ENCODE data around the gene PLSCR3.
"Not testable (repeated sequence)": the region's sequence is repeated elsewhere in the genome, so short reads cannot be mapped to it uniquely, and the experiment has no call there.

Gene PLSCR3

DNA sequence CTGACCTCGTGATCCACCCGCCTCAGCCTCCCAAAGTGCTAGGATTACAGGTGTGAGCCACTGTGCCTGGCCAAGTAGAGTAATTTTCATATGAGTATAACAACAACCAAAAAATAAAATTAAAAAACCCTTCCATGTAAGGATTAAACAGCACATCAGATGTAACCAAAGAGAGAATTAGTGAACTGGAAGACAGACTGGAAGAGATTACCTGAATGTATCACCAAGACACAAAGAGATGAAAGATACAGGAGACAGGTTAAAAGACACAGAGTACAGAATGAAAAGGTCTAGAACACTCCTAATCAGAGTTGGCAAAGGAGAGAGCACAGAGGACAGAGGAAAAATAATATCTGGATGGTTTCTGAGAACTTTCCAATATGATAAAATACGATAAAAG lies 15.2 kb downstream of the PLSCR3 start:
- DNase-seq = no peak

DNA sequence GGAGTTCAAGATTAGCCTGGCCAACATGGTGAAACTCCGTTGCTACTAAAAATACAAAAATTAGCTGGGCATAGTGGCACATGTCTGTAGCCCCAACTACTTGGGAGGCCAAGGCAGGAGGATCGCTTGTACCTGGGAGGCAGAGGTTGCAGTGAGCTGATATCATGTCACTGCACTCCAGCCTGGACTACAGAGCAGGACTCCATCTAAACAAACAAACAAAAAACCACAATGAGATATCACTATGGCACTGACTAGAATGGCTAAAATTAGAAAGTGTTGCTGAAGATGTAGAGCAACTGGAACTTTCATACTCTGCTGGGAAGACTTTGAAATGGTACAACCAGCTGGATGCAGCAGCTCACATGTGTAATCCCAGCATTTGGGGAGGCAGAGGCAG lies 20.0 kb downstream of the PLSCR3 start:
- DNase-seq = no peak

DNA sequence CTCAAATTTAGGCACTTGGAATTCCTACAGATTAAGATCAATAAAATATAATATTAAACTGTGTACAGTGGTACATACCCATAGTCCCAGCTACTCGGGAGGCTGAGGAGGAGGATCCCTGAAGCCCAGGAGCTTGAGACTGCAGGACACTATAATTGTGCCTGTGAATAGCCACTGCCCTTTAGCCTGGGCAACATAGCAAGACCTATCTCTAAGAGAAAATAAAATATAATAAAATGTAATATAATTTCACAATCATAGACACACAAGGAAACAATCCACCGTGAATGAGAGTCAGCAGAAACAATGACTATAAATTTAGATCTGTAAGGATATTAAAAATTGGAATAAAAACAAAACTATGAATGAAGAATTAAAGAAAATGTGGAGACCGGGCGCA lies 23.5 kb downstream of the PLSCR3 start:
- DNase-seq = no peak

DNA sequence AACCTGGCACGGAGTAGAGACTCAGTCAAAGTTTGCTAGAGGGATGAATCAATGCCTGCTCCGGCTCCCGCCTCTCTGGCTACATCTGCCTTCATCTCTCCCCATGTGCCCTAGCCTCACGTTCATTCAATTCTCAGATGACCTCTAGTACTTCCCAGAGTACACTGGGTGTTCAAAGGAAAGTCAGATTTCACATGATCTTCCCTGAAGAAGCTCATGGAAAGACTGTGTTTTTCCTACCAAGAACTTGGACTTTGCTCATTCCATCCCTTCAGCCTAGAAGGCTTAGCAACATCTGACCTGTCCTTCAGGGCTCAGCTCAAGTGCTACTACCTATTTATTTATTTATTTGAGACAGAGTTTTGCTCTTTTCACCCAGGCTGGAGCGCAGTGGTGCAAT lies 24.5 kb downstream of the PLSCR3 start:
- DNase-seq = no peak

DNA sequence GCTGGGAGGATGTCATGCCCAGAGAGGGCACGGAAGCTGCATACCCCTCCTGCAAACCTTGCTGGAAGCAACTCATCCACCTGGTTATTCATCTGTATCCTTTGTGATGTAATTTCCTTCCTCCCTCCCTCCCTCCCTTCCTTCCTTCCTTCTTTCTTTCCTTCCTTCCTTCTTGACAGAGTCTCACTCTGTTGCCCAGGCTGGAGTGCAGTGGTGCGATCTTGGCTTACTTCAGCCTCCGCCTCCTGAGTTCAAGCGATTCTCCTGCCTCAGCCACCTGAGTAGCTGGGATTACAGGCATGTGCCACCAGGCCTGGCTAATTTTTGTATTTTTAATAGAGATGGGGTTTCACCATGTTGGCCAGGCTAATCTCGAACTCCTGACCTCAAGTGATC lies 25.7 kb downstream of the PLSCR3 start:
- not testable (repeated sequence) for DNase-seq

DNA sequence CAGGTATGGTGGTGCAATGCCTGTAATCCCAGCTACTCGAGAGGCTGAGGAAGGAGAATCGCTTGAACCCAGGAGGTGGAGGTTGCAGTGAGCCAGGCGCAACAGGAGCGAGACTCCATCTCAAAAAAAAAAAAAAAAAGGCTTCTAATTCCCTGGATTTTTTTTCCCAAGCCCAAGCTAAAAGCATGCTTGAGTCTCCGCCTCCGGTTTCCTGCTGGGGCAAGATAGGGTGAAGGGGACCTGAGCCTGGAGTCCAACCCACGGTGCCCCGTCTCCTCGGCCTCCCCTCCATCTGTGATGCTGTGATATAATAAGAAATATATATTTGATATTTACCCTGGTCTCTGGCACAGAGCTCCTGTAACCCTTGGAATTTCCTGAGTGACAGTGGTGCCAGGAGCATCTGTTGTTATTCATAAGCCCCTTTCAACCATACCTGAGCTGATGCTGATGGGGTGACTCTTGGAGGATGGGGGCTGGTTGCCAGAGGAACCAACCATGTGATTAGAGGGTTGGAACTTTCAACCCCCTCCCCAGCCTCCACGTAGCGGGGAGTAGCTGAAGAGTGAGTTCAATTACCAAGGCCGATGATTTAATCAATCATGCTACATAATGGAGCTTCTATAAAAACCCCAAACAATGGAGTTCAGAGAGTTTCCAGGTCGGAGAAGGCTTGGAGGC lies 26.3 kb downstream of the PLSCR3 start:
- no peak for DNase-seq

DNA sequence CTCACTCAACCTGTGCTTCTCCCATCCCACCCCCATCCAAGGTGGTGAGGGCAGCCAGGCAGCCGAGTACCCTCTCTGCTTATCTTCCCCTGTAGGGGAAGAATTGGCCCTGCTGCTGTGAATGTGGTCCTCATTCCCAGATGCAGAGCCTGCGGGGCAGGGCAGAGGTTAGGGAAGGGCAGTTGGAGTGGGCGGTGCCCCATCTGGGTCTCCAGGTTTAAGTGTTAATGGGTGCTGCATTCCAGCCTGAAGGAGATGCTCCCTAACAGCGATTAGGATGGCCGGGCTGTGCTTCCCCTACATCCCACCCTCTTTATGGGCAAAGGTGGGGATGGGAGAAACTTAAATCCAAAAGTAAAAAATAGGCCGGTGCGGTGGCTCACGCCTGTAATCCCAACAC lies 27.2 kb downstream of the PLSCR3 start:
- DNase-seq = no peak

DNA sequence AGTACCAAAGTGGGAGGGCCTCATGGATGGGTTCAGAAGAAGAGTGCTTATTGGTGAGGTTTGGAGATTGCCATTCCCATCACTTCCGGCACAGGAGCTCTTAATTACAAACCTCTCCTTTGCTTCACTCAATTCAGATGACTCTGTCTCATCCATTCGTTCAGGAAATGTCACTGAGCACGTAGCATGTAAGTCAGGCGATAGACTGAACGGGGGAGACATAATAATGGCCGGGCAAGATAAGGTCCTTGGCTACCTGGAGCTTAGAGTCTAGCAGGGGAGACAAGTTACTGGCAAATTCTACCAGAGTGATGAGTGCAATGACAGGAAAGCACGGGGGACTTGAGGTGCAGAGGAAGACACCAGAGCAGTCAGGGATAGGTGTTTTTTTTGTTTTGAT lies 28.4 kb downstream of the PLSCR3 start:
- not testable (repeated sequence) for DNase-seq

DNA sequence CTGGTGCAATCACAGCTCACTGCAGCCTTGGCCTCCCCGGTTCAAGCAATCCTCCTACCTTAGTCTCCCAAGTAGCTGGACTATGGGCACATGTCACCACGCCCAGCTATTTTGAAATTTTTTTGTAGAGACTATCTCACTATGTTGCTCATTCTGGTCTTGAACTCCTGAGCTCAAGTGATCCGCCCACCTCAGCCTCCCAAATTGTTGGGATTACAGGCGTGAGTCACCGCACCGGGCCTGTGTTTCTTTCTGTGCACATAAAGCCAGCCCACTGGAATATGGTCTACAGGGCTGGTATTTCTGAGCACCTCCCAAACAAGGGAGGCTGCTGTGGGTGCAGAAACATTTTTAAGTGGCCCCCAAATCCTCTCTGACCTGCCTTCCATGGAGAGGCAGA lies 31.0 kb downstream of the PLSCR3 start:
- no peak for DNase-seq

DNA sequence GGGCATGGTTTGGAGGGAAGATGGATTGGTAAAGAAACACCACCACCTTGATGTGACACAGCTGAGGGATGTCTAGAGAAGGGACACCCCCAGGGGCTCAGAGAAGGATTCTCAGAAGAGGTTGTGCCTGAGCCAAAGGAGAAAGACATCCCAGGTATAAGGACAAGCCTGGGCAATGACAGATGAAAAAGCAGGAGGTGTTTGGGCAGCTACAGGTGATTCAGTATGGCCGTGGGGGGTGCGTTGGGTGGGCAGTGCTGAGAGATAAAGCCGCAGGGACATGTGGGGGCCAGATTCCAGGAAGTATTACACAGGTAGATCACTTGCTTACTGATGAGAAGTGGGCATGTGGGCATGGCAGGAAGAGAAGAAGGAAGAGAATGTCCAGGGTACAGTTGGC lies 32.4 kb downstream of the PLSCR3 start:
- DNase-seq = no peak

DNA sequence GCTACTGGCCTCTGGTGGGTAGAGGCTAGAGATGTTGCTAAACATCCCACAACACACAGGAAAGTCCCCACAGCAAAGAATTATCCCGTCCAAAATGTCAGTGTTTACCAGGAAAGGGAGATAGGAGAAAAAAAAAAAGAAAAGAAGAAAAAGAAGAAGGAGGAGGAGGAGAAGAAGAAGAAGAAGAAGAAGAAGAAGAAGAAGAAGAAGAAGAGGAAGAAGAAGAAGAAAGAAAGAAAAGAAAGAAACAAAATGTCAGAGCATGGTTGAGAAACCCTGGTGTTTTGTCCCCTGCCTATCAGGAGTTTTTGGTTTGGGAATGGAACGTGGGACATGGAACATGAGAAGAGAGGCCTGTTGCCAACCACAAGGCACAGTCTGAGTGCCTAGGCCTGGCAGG lies 36.9 kb downstream of the PLSCR3 start:
- DNase-seq = no peak

DNA sequence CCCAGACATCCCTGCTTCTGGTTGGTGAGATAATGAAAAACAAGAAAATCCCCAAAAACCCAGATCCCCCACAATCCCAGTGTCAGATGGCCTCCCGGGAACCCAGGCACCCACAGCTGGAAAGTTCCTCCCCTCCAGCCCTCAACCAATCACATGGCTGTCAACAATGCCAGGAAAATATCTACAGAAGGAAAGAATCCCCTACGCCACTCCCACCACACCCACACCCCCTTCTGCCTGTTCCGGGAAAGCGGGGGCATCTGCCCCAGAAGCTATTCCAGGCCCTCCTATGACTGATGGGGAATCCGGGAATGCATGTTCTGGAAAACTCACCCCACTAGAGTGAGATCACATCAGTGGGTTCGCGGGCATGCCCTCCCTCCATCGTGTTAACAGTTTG lies 37.6 kb downstream of the PLSCR3 start:
- DNase-seq = no peak

DNA sequence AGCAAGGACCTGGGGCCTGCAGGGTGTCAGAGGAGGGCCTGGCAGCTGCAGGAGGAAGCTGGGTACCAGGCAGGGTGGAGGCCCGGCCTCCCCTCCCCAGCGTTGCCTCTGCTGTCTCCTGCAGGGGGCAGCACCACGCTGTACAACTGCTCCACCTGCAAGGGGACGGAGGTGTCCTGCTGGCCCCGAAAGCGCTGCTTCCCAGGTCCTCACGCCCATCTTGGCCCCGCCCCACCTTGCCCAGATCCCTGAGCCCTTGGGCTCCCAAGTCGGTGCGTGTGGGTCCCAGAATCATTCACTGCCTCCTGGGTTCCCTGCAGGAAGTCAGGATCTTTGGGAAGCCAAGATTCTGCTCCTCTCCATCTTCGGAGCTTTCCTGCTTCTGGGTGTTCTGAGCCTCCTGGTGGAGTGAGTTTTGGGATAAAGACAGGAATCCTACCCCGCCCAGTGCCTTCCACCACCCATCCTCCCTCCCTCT lies 38.2 kb downstream of the PLSCR3 start:
- DNase-seq = peak; percentile 85

DNA sequence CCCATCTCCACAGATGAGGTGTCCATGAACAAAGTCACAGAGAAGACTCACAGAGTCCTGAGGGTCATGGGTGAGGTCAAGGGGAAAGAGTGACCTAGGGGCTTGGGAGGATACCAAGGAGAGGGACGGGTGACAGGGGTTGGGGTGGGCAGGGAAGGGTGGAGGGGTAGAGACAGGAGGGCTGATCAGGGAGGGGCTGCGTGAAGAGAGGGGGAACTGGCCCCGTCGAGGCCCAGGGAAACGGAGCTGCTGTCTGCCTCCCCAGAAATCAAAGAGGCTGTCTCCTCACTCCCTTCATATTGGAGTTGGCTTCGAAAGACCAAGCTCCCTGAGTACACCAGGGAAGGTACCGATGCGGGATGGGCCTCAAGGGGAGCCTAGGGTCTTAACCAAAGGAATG lies 38.8 kb downstream of the PLSCR3 start:
- DNase-seq = no peak

DNA sequence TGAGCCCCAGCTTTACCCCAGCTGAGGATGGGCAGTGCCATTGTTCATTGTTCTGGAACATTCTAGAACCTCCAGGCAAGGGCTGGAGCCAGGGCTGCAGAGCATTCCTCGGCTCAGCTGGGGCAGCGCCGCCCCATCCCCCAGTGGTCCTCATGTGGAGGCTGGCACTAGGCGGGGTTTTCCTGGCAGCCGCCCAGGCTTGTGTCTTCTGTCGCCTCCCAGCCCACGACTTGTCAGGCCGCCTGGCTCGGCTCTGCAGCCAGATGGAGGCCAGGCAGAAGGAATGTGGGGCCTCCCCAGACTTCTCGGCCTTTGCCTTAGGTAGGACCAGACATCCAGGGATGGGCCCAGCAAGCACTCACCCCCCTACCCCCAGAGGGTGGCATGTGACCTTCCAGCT lies 39.3 kb downstream of the PLSCR3 start, which contains the start of gene TMEM95:
TMEM95 (plus strand) TSS at position 104 of the 400 bp plus-strand sequence; CDS start at position 153, 49 bp downstream.
- no peak for DNase-seq

DNA sequence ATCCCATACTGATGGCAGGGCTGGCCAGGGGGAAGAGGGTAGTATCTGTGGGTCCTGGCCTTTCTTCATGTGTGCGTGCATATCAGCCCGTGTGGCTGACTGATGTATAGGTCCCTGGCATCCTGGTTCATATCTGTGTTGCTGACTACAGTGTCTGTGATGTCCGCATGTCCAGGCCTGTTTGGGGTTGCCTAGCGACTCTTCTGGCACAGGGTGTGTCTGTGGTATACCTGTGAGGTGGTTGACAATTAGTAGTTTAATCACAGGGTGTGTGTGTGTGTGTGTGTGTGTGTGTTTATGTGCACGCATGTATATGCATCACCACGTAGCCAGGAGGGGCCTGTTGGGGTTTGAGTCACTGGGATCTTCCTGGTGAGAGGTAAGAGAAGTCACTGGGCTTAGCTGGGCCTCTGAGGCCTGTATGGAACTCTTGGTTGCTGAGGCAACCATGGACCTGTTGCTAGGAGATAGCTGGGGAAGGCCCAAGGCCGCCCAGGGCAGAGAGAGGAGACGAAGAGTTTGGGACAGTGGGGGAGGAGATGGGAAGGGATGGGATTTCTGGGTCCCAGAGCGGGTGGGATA lies 40.0 kb downstream of the PLSCR3 start:
- no peak for DNase-seq

DNA sequence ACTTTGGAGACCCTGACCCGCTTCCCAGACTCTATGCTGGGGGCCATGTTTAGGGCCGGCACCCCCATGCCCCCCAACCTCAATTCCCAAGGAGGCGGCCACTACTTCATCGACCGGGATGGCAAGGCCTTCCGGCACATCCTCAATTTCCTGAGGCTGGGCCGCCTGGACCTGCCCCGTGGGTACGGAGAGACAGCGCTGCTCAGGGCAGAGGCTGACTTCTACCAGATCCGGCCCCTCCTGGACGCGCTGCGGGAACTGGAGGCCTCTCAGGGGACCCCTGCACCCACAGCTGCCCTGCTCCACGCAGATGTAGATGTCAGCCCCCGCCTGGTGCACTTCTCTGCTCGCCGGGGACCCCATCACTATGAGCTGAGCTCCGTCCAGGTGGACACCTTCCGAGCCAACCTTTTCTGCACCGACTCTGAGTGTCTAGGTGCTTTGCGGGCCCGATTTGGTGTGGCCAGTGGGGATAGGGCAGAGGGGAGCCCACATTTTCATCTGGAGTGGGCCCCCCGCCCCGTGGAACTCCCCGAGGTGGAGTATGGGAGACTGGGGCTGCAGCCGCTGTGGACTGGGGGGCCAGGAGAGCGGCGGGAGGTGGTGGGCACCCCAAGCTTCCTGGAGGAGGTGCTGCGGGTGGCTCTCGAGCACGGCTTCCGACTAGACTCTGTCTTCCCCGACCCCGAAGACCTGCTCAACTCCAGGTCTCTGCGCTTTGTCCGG lies 41.3 kb downstream of the PLSCR3 start:
- no peak for DNase-seq

DNA sequence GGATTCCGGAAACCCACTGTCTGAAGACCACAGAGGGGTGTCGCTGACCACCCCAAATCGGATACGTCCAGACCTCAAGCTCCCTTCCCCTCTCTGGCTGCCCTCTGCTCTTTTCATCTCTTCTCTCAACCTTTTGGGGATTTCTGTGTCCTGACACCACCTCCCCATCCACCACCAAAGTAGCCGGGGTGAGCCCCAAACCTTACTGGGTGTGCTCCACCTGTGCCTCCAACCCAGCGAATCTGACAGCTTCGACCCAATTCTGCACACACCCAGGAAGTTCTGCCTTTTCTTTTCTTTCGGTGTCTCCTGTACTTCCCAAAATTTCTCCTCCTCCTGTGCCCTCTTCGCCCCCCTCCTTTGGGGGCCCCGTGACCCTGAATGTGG lies 41.8 kb downstream of the PLSCR3 start:
- peak; percentile 29 for DNase-seq

DNA sequence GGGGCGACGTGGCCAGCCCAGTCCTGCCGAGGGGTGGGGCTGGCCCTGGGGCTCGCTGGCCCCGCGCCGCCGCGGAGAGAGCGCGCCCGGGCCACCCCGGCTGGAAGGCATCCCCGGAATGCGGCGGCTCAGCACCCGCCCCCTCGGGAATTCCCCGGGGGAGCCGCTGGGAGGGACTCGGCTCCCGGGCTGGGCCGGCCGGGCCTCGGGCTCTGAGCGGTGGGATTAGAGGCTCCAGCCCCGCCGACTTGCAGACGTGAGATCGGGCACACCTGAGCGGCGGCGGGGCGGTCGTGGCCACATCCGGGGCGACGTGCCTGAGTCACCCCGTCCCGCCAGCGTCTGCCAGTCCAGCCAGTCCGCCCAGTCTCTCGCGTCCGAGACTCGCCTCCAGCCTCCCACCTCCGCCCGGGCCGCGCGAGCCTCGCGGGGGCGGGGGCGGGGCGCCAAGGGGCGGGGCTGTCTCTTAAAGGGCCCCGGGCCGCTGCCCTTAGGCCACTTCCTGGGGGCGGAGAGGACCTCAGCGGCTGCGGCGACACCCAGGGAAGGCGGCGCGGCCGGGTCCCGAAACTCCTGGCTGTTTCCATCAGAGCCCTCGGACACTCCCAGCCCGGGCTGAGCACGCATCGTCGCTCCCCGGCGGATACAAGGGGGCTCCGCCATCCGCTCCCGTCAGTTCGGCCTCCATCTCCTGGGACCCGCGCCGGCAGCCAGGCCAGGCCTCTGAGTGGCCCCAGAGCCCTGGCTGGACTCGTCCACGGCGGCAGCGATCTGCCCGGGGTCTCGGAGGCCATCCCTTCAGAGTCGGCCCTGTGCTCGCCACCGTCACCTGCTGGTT lies 42.4 kb downstream of the PLSCR3 start, which contains the start of gene KCTD11:
KCTD11 (plus strand) TSS at position 498 of the 838 bp plus-strand sequence.
- DNase-seq = peak; percentile 83

DNA sequence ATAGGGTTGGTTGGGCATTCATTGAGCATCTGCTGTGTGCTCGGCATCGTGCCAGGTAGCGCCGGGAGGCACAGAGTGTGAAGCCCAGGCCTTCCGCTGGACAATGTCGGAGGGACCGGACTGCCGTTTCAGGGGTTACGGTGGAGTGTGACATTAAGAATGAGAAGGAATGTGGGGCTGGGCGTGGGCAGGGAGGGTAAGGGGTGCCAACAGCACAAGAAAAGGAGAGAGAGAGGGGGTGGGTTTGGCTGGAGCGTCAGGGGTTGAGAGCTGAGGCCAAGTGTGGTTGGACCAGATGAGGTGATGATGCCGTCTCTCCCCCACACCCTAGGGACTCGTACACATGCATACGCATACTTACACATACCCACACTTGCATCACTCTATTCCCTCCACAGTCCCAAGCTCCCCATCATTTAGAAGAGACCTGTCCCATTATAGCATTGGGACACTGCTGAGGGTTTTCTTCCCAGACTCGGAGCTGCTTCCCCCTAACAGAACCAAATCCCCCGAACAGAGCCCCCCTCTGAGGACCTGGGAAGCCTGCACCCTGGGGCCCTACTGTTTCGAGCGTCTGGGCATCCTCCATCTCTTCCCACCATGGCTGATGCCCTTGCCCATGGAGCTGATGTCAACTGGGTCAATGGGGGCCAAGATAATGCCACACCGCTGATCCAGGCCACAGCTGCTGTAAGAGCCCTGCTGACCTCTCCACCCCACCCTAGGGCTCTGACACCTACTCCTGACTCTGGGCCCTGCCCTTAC lies 45.7 kb downstream of the PLSCR3 start:
- no peak for DNase-seq

DNA sequence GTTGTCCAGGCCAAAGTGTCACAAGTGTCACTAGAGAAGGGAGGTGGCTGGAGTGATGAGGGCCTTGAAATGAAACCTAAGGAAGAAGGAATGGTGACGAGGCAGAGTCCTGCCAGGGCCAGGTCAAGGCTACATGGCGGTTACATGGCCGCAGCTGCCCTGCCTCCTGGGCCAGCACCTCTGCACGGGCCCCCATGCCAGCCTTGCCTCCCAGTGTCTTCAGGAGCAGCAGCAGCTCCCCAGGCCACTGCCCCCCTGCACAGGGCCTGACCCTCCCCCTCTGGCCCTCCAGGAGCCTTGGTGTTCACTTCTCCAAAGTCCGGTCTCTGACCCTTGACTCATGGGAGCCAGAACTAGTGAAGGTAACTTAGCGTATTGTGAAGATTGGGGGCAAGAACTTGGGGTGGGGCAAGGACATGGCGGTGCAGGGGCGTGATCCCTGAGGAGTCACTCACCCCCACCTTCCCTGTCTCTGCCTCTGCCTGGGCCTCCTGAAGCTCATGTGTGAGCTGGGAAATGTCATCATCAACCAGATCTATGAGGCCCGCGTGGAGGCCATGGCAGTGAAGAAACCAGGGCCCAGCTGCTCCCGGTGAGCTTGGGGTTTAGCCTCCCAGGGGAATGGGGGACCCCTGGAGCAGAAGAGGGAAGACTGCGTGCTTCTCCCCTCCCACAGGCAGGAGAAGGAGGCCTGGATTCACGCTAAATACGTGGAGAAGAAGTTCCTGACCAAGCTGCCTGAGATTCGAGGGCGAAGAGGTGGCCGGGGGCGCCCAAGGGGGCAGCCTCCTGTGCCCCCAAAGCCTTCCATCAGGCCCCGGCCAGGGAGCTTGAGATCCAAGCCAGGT lies 46.5 kb downstream of the PLSCR3 start:
- no peak for DNase-seq

Data from CD4-positive, alpha-beta T cell treated with Interleukin-15 for 1 hour (primary cell).